NCI-H1092 treated with DMSO at 0.1 percent for 48 hours (cell line): ENCODE data around the gene NKX3-2.

Source experiments
- DNase-seq: peaks from one replicate; lab custom pipeline; 2025; lab: John Stamatoyannopoulos, UW

Gene NKX3-2

DNA sequence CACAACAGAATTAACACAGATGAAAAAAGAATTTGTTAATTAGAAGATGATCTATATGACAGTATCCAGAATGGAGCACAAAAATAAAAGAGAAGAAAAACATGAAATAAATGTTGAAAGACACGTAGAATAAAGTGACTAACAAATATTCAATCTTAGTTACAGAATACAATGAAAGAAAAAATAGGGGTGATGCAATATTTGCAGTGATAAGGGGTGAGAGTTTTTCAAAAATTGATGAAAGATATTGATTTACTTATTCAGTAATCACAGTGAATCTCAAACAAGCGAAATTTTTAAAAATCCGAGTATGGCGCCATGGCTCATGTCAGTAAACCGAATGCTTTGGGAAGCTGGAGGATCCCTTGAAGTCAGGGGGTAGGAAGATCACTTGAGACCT, 39.9 kb downstream of the NKX3-2 start:
- no peak for DNase-seq

DNA sequence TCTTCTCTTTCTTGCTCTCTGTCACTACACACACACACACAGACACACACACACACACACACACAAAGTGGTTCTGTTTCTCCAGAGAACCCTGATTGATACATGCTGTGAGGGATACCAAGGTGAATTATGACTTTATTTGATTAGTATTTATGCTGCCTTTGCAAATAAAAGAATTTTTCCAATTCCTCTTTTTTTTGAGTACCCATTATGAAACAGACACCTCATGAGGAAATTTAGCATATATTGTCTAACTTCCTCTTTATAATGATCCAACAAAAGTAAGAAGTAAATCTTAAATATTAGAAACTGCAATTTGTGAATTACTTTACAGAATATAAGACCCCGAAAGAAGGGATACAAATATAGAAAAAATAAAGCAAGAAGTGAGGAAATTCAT, 45.8 kb downstream of the NKX3-2 start:
- no peak for DNase-seq

GRCh38 chr4:13496605-13497004, 47.7 kb downstream of the NKX3-2 start:
- DNase-seq: no peak

DNA sequence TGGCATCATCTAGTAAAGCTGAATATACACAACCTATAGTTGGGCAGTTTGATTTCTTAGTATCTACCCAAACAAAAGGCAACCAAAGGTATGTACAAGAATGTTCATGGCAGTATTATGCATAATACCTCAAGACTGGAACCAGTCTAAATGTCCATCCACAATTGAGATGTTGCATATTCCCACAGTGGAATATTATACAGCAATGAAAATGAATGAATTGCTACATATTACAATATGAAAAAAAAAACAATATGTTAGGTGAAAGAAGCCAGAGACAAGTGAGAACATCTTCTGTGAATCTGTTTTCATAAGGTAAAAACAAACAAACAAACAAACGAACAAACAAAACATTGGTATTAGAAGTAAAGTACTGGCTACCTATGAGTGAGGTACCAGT, 48.6 kb downstream of the NKX3-2 start:
- no peak for DNase-seq

DNA sequence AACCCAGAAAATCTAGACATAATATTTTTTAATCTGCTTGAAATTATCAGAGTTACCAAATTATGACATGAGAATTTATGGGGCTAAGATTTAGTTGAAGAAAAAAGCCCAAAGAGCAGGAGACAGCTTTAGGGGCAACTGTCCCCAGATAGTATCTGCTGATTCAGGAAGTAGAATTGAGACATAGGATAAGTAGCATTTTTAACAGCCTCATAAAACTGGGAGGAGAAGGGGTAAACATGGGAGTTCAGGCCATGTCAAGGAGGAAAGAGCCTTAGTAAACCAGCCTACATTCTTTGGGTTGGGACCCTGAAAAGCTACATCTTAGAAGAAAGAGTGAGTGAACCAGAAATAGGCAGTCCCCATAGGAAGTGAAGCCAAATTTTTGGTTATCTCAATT, 50.5 kb downstream of the NKX3-2 start:
- no peak for DNase-seq

DNA sequence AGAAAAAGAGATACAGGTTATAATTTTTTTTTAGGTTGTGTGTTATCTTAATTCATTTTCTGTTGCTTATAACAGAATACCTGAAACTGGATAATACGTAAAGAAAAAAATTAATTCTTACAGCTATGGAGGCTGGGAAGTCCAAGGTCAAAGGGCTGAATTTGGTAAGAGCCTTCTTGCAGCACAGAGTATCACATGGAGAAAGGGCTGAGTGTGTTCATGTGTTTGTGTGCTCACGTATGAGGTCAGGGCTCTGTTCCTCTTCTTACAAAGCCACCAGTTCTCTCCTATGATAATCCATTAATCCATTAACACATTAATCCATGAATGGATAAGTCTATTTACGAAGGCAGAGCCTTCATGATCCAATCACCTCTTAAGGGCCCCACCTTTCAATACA, 51.6 kb downstream of the NKX3-2 start:
- no peak for DNase-seq
